SJSA1 (cell line): ENCODE measurements around the gene ZNF117. TPM values are rescaled to one million over a fixed set of nuclear protein-coding genes. Genes with fewer than 3 reads are reported as not detected.
"Not testable (repeated sequence)": the region's sequence is repeated elsewhere in the genome, so short reads cannot be mapped to it uniquely, and the experiment has no call there.

Experiments
- DNase-seq, 2 experiments: peaks; one replicate each; pipeline ENCODE4 v3.0.0-alpha.2; 2015 to 2020; ENCODE audit warnings: low spot score in 2 of 2, low read depth in 1 of 2
- H3K27ac ChIP-seq: fragments of 250-450 bp; sonication (Bioruptor Pico); 2 replicates; pipeline ENCODE4 v1.5.1; 2020; ENCODE audit warnings: mild to moderate bottlenecking, moderate library complexity
- H3K27me3 ChIP-seq: fragments of 250-450 bp; sonication (Bioruptor Pico); replicated peaks from 2 replicates; pipeline ENCODE4 v1.5.1; 2020; ENCODE audit warnings: mild to moderate bottlenecking, moderate library complexity
- H3K36me3 ChIP-seq: fragments of 250-450 bp; sonication (Bioruptor Pico); 2 replicates; pipeline ENCODE4 v1.5.1; 2020; ENCODE audit warnings: mild to moderate bottlenecking
- H3K4me1 ChIP-seq: fragments of 250-450 bp; sonication (Bioruptor Pico); replicated peaks from 2 replicates; pipeline ENCODE4 v1.6.1; 2021; ENCODE audit warnings: mild to moderate bottlenecking
- H3K4me3 ChIP-seq: fragments of 250-450 bp; sonication (Bioruptor Pico); 2 replicates; pipeline ENCODE4 v1.5.1; 2020; ENCODE audit warnings: mild to moderate bottlenecking
- H3K9me3 ChIP-seq: fragments of 250-450 bp; sonication (Bioruptor Pico); replicated peaks from 2 replicates; pipeline ENCODE4 v1.5.1; 2020; ENCODE audit warnings: mild to moderate bottlenecking
- total RNA-seq: library from RNA; depleted of rRNA; stranded (reverse); fragments of >200 nt; shearing (Covaris generic); gene quantifications from 2 replicates; pipeline ENCODE4 v1.2.3, GENCODE V29; 2014

ZNF117 gene
- total RNA-seq, 1 experiment from 2014 or later, result 2.8 TPM

- H3K36me3 ChIP-seq, result no peaks in the 10 kb centered on the region
- DNase-seq, result no peak
- no peaks in the 10 kb centered on the region for H3K27me3 ChIP-seq
- H3K9me3 ChIP-seq, result peaks cover 4% of the 10 kb centered on the region; the same call in 1 of the 2 replicates
- H3K4me1 ChIP-seq, result no peaks in the 10 kb centered on the region
- H3K4me3 ChIP-seq, result no peak overlapping the region
- H3K27ac ChIP-seq, result no peak overlapping the region
Observed at GRCh38 chr7:64959072-64959747, 31.6 kb downstream of the ZNF117 start.

DNA sequence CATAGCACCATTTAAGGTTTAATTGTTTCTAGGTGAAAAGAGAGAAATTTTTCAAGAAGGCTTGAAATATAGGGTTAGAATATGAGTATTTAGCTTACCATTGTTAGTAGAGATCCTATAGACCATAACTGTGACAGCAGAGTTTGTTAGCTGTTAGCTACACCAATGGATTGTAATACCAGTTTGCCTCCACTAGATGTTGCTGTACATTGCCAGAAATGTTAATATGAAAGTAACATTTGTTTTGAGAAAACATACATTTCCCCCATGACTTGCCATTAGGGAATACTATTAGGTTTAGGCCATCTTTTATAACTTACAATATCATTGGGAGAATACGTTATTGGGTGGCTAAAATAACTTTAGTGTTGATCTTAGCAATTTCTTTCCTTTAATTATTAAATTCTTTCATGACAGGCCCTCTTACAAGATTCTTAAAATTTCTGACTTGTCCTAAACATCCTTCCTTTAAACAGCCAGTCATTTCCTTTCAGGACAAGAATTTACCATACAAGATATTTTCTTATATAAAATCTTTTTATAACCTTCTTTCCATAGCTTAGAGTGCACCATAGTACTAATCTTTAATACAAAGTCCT is 39.5 kb downstream of the ZNF117 start:
- Histone ChIP-seq H3K4me3 (no peak overlapping the region), H3K9me3 (no peaks in the 10 kb centered on the region), H3K27me3 (peaks cover 10% of the 10 kb centered on the region; the same call in 1 of the 2 replicates), H3K27ac (no peak overlapping the region), H3K4me1 (no peaks in the 10 kb centered on the region), H3K36me3 (no peaks in the 10 kb centered on the region)
- peak in 1 of 2 experiments; percentile 25 for DNase-seq

DNA sequence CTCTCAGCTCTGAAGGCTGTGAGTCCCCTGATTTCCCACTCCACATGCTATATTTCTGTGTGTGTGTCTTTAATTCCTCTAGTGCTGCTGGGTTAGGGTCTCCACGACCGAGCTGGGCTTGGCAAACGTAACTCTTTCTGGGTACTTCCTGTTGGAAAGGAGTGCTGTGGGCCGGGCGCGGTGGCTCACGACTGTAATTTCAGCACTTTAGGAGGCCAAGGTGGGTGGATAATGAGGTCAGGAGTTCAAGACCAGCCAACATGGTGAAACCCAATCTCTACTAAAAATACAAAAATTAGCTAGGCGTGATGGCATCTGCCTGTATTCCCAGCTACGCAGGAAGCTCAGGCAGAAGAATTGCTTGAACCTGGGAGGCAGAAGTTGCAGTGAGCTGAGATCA is 40.2 kb downstream of the ZNF117 start:
- not testable (repeated sequence) for DNase-seq, H3K4me1 ChIP-seq, H3K9me3 ChIP-seq, H3K4me3 ChIP-seq, H3K36me3 ChIP-seq, H3K27ac ChIP-seq
- peaks cover 10% of the 10 kb centered on the region; the same call in 1 of the 2 replicates for H3K27me3 ChIP-seq

GRCh38 chr7:64948774-64949173 is 42.1 kb downstream of the ZNF117 start:
- DNase-seq, result not testable (repeated sequence)

DNA sequence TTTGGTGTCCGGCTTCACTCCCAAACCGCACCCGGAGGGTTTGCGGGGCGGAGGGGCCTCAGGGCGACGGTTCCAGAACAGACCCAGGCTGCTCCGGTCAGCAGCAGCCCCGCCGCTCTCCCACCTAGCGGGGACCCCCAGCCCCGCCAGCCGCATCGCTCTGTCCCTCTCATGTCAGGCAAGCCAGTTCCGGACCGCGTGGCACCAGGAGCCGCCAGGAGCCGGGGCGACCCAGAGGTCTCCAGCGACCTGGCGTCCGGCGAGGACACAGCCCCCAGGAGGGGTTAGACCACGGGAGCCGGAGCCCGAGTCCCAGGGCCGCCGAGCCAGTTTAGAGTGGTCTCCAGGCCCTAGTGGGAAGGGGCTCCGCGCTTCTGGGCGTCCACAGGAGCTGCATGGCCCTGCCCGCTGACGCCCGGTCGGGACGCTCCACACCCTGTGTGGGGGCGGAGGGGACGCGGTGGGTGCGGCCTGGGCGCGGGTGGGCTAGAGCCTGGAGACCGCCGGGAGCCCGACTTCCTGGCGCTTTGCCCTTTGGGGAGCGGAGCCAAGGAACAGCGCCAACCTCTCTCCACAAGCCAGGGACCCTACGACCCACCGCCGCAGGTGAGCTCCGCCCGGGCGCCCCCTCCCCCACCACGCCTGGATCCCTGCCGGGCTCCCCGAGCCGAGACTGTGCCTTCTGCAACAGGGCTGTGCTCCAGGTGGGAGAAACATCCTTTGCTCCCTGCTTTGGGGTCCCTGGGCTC is 43.4 kb downstream of the ZNF117 start:
- Histone ChIP-seq H3K27ac (no peak overlapping the region), H3K27me3 (peaks cover 10% of the 10 kb centered on the region; the same call in 1 of the 2 replicates), H3K4me1 (no peaks in the 10 kb centered on the region), H3K9me3 (no peaks in the 10 kb centered on the region; the same call in 1 of the 2 replicates), H3K36me3 (no peaks in the 10 kb centered on the region), H3K4me3 (no peak overlapping the region)
- DNase-seq, result peak in 1 of 2 experiments; percentile 45

More at GRCh38 chr7:64948774-64949173, 42.1 kb downstream of the ZNF117 start:
- H3K4me3 ChIP-seq, H3K4me1 ChIP-seq, H3K27ac ChIP-seq, H3K9me3 ChIP-seq, H3K36me3 ChIP-seq: not testable (repeated sequence)
- H3K27me3 ChIP-seq, result peaks cover 10% of the 10 kb centered on the region; the same call in 1 of the 2 replicates

DNA sequence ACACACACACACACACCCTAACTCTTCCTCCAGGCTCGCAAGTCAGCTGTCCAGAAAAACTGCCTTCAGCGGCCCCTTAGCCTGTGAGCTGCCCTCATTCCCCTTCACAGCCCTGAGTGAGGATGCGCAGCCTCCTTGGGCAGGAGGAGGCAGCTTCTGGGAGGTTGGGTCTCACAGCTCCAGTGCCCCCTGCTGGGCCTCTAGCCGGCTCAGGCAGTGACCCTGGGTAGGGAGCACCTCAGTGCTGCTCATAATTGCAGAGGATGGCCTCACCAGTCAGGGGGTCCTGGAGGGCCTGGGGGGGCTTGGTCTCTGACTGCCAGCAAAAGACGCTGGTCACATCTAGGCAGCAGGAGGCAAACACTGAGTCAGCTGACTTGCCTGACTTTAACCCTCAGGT is 44.1 kb downstream of the ZNF117 start:
- Histone ChIP-seq H3K27me3 (peaks cover 10% of the 10 kb centered on the region; the same call in 1 of the 2 replicates), H3K4me3 (no peak overlapping the region), H3K27ac (no peak overlapping the region), H3K4me1 (no peaks in the 10 kb centered on the region), H3K9me3 (no peaks in the 10 kb centered on the region; the same call in 1 of the 2 replicates), H3K36me3 (no peaks in the 10 kb centered on the region)
- DNase-seq, result no peak

- no peaks in the 10 kb centered on the region; the same call in 1 of the 2 replicates for H3K9me3 ChIP-seq
- H3K4me3 ChIP-seq, result no peak overlapping the region
- H3K27ac ChIP-seq, result no peak overlapping the region
- no peak for DNase-seq
- no peaks in the 10 kb centered on the region for H3K36me3 ChIP-seq
- H3K4me1 ChIP-seq, result no peaks in the 10 kb centered on the region
- H3K27me3 ChIP-seq, result peaks cover 10% of the 10 kb centered on the region; the same call in 1 of the 2 replicates
Observed at GRCh38 chr7:64945503-64946175, 45.2 kb downstream of the ZNF117 start.

- not testable (repeated sequence) for H3K36me3 ChIP-seq, H3K4me1 ChIP-seq, DNase-seq, H3K4me3 ChIP-seq, H3K9me3 ChIP-seq, H3K27ac ChIP-seq
- peaks cover 10% of the 10 kb centered on the region; the same call in 1 of the 2 replicates for H3K27me3 ChIP-seq
Observed at GRCh38 chr7:64944667-64945502, 46.0 kb downstream of the ZNF117 start.

DNA sequence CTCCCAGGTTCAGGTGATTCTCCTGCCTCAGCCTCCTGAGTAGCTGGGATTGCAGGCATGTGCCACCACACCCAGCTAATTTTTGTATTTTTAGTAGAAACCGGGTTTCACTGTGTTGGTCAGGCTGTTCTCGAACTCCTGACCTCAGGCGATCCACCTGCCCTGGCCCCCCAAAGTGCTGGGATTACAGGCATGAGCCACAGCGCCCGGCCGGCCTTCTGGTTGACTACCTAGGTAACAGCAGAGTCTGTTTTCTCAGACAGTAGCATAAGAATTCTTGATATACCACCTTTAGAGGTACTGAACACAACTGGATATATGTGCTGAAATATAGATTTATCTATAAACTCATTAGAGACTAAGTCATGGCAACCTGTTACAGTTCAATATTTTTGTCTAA is 50.8 kb downstream of the ZNF117 start:
- H3K4me3 ChIP-seq, H3K36me3 ChIP-seq, DNase-seq, H3K9me3 ChIP-seq, H3K4me1 ChIP-seq, H3K27ac ChIP-seq, H3K27me3 ChIP-seq: not testable (repeated sequence)

DNA sequence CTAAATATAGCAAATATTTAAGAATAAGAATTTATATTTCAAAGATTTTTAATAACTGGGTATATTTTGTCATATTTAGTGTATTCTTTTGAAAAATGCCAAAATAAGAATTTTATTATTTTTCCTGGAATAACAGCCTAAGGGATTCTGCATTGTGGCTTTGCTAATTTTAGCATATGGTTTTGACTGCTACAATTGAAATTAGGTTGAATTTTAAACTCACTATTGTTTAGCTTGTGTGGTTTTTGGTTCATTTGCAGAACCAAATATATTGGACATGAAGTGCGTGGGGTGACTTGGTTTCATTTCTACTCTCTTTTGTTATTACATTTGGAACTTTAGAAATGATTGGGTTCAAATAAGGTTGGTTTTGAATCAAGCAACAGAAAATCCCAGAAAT is 52.3 kb downstream of the ZNF117 start:
- DNase-seq, result no peak
- no peak overlapping the region for H3K27ac ChIP-seq
- H3K9me3 ChIP-seq, result no peaks in the 10 kb centered on the region; the same call in 1 of the 2 replicates
- no peak overlapping the region for H3K4me3 ChIP-seq
- no peaks in the 10 kb centered on the region for H3K36me3 ChIP-seq
- H3K27me3 ChIP-seq, result no peaks in the 10 kb centered on the region
- H3K4me1 ChIP-seq, result no peaks in the 10 kb centered on the region

DNA sequence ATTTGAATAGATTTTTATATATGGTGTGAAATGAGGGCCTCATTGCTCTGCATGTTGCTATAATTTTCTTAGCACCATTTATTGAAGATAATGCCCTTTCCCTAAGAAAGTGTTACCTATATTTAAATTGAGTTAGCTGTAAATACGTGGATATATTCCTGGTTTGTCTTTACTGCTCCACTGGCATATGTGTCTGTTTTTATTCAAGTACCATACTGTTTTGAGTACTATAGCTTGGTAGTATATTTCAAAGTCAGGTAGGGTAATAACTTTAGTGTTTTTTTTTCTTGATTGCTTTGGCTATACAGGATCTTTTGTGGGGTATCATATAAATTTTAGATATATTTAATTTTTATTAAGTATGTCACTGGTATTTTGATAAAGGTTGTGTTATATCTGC is 56.4 kb downstream of the ZNF117 start:
- H3K36me3 ChIP-seq, result no peaks in the 10 kb centered on the region
- no peak overlapping the region for H3K4me3 ChIP-seq
- H3K27me3 ChIP-seq, result no peaks in the 10 kb centered on the region
- H3K4me1 ChIP-seq, result no peaks in the 10 kb centered on the region
- DNase-seq, result no peak
- 0 out of 2 replicates have a peak, but pooled peaks cover 3% of the 10 kb centered on the region for H3K9me3 ChIP-seq
- H3K27ac ChIP-seq, result no peak overlapping the region

DNA sequence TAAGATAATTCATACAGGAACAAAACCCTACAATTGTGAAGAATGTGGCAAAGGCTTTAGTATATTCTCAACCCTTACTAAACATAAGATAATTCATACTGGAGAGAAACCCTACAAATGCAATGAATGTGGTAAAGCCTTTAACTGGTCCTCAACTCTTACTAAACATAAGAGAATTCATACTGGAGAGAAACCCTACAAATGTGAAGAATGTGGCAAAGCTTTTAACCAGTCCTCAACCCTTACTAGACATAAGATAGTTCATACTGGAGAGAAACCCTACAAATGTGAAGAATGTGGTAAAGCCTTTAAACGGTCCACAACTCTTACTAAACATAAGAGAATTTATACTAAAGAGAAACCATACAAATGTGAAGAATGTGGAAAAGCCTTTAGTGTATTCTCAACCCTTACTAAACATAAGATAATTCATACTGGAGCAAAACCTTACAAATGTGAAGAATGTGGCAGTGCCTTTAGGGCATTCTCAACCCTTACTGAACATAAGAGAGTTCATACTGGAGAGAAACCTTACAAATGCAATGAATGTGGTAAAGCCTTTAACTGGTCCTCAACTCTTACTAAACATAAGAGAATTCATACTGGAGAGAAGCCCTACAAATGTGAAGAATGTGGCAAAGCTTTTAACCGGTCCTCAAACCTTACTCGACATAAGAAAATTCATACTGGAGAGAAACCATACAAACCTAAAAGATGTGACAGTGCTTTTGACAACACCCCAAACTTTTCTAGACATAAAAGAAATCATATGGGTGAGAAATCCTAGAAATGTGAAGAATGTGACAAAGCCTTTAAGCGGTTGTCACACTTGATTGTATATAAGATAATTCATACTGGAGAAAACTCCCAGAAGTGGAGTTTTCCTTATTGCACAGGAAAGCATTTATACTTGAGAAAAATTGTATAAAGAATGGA is 62.3 kb downstream of the ZNF117 start:
- H3K27ac ChIP-seq, H3K27me3 ChIP-seq, H3K4me1 ChIP-seq, H3K4me3 ChIP-seq, DNase-seq, H3K9me3 ChIP-seq: not testable (repeated sequence)
- peaks cover 16% of the 10 kb centered on the region for H3K36me3 ChIP-seq
